ENCODE measurements around the gene FCHSD2. TPM values are rescaled to one million over a fixed set of nuclear protein-coding genes. Genes with fewer than 3 reads are reported as not detected.

FCHSD2 gene
- total and polyA plus RNA-seq, 2 of the 13 experiments (the other 11 are each of a cell fraction or from before 2014, with no cell fraction given), result 20.5 to 24.8 TPM

- Histone ChIP-seq H3K4me1 (ENCODE audit: insufficient read depth, low read length) (peaks cover 97% of the 10 kb centered on the region), H3K36me3 (replicated peaks in 1 of 2; ENCODE audit: control insufficient read depth in 1 of 2, insufficient read depth in 2 of 2, low read length in 2 of 2) (no peaks in the 10 kb centered on the region), H4K20me1 (ENCODE audit: insufficient read depth, low read length) (no peaks in the 10 kb centered on the region), H3K9me3 (ENCODE audit: low read length) (no peaks in the 10 kb centered on the region), H3K27me3 (ENCODE audit: control insufficient read depth in 1 of 2, insufficient read depth in 2 of 2, low read length in 2 of 2) (no peaks in the 10 kb centered on the region), H3K4me3 (replicated peaks in 1 of 3; ENCODE audit: insufficient read depth in 1 of 3, low read depth in 2 of 3, low read length in 3 of 3) (no peak overlapping the region), H3K4me2 (ENCODE audit: low read depth, low read length) (peak overlapping the region; percentile 41; the same call in 1 of the 2 replicates), H3K27ac (ENCODE audit: extremely low read length, insufficient read depth, low read length) (peak overlapping the region; percentile 65), H3K9ac (ENCODE audit: insufficient read depth, low read depth, low read length) (peak overlapping the region; percentile 6; the same call in 1 of the 2 replicates), H3K79me2 (ENCODE audit: insufficient read depth, low read length) (no peaks in the 10 kb centered on the region), H2AFZ (ENCODE audit: low read length) (peak overlapping the region; percentile 7)
- intact Hi-C loops (cut with micrococcal nuclease; ENCODE audit: unreplicated experiment), result no loop called here
- peak; percentile 14 for ATAC-seq
- in situ Hi-C loops (cut with HindIII; ENCODE audit: extremely low pct_ligation_motif_present, low pct_unique_long_range_greater_than_20kb), result no loop called here
- BruUV-seq (replicated peaks), result no TSS peak
- WGBS (ENCODE audit: low lambda C conversion rate), result 63% methylated on average over 2 of the region's 2 CpGs
- no peak for DNase-seq (ENCODE audit: low spot score)
- CTCF ChIA-PET (ENCODE audit: low intra/inter-chr PET ratio, low total read pairs), result no interaction called here
- FAIRE-seq, result no peak
- POLR2A ChIA-PET, result interaction anchor here (0.6 to 4.8 kb wide), 4 partner anchors 8 to 23 kb away, joined by 3 to 33 read pairs (median 20); partner anchors contain the start of gene FCHSD2
- TF ChIP-seq, protein P1, sequence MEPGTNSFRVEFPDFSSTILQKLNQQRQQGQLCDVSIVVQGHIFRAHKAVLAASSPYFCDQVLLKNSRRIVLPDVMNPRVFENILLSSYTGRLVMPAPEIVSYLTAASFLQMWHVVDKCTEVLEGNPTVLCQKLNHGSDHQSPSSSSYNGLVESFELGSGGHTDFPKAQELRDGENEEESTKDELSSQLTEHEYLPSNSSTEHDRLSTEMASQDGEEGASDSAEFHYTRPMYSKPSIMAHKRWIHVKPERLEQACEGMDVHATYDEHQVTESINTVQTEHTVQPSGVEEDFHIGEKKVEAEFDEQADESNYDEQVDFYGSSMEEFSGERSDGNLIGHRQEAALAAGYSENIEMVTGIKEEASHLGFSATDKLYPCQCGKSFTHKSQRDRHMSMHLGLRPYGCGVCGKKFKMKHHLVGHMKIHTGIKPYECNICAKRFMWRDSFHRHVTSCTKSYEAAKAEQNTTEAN (CRISPR knock-in tag; conservative IDR thresholded peaks at IDR 0.05), result no peak
- no peak for TF ChIP-seq SMARCE1 (IDR thresholded peaks at IDR 0.05; ENCODE audit: borderline replicate concordance)
- no peak for TF ChIP-seq SP4 (CRISPR knock-in tag; IDR thresholded peaks at IDR 0.05)
- TF ChIP-seq MAFG (CRISPR knock-in tag; IDR thresholded peaks at IDR 0.05), result no peak
- no peak for TF ChIP-seq ZNF350 (CRISPR knock-in tag; IDR thresholded peaks at IDR 0.05; ENCODE audit: borderline replicate concordance, low read depth)
- no peak for TF ChIP-seq THAP9 (CRISPR knock-in tag; IDR thresholded peaks at IDR 0.05; ENCODE audit: borderline replicate concordance)
- TF ChIP-seq HINFP (CRISPR knock-in tag; IDR thresholded peaks at IDR 0.05; ENCODE audit: low read depth), result no peak
- TF ChIP-seq ZNF547 (CRISPR knock-in tag; IDR thresholded peaks at IDR 0.05), result 0 out of 2 replicates have a peak, but pooled peaks have one; percentile 46
- no peak for TF ChIP-seq MED1 (CRISPR knock-in tag; IDR thresholded peaks at IDR 0.05)
Measured at GRCh38 chr11:73164803-73165540, 22.9 kb upstream of the FCHSD2 start.
